ENCODE measurements around the gene ZMAT2.
"Not testable (repeated sequence)": the region's sequence is repeated elsewhere in the genome, so short reads cannot be mapped to it uniquely, and the experiment has no call there.

Gene ZMAT2

DNA sequence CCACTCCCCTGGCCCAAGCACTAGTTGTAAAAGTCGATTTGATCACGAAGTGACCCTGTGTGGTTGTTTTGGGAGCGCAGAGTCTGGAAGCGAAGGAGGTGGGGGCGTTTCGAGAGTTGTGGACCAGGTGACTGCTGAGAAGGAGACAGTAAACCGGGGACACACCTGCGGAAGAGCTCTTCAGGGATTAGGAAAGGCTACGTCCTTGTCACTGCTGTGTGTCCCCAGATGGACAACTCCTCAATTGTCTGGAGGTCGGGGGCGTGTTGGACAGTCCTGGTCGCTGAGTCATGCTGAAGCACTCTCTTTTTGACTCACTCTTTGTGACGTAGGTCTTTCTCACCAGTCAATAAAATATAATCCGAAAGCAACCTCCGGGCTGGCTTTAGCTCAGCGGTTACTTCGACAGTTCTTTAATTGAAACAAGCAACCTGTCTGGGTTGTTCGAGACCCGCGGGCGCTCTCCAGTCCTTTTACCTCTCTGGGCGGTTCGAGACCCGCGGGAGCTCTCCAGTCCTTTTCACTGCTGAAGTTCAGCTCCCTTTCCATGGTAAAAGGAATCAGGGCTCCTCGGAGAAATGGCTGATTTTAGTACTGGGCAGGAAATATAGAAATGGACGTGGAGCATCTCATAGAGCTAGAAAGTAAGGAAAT lies 10.8 kb downstream of the ZMAT2 start:
- TF ChIP-seq, protein P1, sequence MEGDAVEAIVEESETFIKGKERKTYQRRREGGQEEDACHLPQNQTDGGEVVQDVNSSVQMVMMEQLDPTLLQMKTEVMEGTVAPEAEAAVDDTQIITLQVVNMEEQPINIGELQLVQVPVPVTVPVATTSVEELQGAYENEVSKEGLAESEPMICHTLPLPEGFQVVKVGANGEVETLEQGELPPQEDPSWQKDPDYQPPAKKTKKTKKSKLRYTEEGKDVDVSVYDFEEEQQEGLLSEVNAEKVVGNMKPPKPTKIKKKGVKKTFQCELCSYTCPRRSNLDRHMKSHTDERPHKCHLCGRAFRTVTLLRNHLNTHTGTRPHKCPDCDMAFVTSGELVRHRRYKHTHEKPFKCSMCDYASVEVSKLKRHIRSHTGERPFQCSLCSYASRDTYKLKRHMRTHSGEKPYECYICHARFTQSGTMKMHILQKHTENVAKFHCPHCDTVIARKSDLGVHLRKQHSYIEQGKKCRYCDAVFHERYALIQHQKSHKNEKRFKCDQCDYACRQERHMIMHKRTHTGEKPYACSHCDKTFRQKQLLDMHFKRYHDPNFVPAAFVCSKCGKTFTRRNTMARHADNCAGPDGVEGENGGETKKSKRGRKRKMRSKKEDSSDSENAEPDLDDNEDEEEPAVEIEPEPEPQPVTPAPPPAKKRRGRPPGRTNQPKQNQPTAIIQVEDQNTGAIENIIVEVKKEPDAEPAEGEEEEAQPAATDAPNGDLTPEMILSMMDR (IDR thresholded peaks at IDR 0.05; ENCODE audit: low read depth, low read length, missing control alignments), result no peak
- peak; percentile 87 for DNase-seq (ENCODE audit: low read depth)
- peak overlapping the region; percentile 77 for H3K4me3 ChIP-seq (ENCODE audit: low read depth, low read length)

DNA sequence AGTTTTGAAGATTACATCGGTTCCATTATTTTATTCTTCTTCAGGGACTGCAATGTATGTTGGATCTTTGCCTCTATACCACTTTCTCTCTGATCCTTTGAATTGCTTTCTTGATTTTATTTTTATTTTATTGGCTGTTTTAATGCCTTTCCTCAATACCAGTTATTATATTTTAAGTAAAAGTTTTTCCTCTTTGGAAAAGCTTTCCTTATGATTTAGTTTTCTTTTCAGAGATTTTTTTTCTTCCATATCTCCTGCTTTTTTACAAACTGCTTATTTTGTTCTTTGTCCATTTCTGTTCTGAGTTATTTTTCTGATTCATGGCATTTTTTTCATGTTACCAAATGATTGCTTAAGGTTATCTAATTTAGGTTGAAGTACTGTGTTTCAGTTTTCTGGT lies 11.5 kb downstream of the ZMAT2 start:
- no peak for DNase-seq (ENCODE audit: low read depth)
- H3K4me3 ChIP-seq (ENCODE audit: low read depth, low read length), result no peak overlapping the region
- TF ChIP-seq, protein P1 (IDR thresholded peaks at IDR 0.05; ENCODE audit: low read depth, low read length, missing control alignments), result no peak

DNA sequence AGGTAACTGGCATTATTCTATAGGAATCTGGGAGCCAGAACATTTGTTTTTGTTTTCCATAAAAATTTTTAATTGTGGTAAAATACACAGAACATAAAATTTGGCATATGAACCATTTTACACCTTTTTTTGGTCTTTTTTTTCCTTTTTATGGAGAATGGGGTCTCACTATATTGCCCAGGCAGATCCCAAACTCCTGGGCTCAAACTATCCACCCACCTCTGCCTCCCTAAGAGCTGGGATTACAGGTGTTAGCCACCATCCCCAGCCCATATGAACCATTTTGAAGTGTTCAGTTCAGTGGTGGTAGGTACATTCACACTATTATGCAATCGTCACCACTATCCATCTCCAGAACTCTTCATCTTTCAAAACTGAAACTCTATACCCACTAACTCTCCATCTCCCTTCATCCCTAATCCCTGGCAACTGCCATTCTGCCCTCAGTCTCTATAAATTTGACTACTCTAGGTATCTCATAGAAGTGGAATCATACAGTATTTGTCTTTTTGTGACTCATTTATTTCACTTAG lies 13.4 kb downstream of the ZMAT2 start:
- no peak for DNase-seq (ENCODE audit: low read depth)
- TF ChIP-seq, protein P1 (IDR thresholded peaks at IDR 0.05; ENCODE audit: low read depth, low read length, missing control alignments), result no peak
- H3K4me3 ChIP-seq (ENCODE audit: low read depth, low read length), result no peak overlapping the region

DNA sequence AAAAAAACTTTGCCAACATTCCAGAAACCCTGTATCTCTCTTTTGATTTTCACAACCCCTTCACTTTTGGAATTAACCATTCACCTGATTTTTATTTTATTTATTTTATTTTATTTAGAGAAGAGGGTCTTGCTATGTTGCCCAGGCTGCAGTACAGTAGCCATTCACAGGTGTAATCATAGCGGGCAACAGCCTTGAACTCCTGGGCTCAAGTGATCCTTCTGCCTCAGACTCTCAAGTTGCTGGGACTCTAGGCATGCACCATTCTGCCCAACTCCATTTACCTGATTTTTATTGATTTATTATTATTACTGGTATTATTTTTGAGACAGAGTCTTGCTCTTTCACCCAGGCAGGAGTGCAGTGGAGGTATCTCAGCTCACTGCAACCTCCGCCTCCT lies 16.0 kb downstream of the ZMAT2 start:
- not testable (repeated sequence) for DNase-seq (ENCODE audit: low read depth); H3K4me3 ChIP-seq (ENCODE audit: low read depth, low read length)

DNA sequence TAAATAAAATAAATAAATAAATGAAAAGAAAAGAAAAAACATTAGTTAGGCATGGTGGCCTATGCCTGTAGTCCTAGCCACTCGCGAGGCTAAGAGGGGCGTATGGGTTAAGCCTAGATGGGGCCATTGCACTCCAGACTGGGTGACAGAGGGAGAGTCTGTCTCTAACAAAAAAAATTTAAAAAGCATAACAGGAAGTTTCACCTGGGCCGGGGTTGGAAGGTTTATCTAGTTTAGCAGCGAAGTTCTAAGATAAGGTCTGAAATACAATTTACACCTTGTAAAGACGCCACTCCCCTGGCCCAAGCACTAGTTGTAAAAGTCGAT lies 18.0 kb downstream of the ZMAT2 start:
- no peak for DNase-seq (ENCODE audit: low read depth)
- TF ChIP-seq, protein P1 (IDR thresholded peaks at IDR 0.05; ENCODE audit: low read depth, low read length, missing control alignments), result no peak
- H3K4me3 ChIP-seq (ENCODE audit: low read depth, low read length), result no peak overlapping the region

DNA sequence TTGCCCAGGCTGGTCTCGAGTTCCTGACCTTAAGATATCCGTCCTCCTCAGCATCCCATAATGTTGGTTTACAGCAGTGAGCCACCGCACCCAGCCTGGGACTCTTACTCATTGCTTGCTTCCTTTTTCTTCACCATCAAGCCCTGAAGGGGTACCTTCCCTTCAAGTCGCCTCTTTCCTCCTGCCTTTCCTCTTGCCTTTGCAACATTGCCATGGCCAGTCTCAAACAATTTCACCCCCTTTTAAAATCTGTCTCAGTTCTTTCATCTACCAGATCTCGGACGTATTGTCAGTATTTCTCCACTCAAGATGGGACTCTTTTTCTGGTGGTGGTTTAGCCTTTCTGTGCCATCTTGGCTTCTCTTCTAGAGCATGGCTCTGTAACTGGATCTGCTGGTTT lies 20.5 kb downstream of the ZMAT2 start:
- DNase-seq (ENCODE audit: low read depth); H3K4me3 ChIP-seq (ENCODE audit: low read depth, low read length): not testable (repeated sequence)

DNA sequence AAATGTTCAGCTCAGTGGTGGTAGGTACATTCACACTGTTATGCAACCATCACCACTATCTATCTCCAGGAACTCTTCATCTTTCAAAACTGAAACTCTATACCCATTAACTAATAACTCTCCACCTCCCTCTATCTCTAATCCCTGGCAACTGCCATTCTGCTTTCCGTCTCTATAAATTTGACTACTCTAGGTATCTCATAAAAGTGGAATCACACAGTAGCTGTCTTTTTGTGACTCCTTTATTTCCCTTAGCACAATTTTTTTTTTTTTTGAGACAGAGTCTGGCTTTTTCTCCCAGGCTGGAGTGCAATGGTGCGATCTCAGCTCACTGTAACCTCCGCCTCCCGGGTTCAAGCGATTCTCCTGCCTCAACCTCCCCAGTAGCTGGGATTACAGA lies 21.1 kb downstream of the ZMAT2 start:
- not testable (repeated sequence) for H3K4me3 ChIP-seq (ENCODE audit: low read depth, low read length); DNase-seq (ENCODE audit: low read depth)

DNA sequence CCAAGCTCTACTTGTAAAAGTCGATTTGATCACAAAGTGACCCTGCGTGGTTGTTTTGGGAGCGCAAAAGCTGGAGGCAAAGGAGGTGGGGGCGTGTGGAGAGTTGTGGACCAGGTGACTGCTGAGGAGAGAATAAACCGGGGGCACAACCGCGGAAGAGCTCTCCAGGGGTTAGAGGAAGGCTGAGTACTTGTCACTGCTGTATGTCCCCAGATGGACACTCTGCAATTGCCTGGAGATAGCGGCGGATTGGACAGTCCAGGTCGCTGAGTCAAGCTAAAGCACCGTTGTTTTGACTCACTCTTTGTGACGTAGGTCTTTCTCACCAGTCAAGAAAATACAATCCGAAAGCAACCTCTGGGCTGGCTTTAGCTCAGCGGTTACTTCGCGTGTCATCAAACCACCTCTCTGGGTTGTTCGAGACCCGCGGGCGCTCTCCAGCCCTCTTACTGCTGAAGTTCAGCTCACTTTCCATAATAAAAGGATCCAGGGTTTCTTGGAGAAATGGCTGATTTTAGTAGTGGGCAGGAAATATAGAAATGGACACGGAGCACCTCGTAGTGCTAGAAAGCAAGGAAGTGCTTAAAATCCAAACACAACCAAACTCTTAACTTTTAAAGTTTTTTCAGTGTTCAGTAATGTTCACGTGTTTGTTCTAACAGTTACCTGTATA lies 25.7 kb downstream of the ZMAT2 start:
- TF ChIP-seq, protein P1 (IDR thresholded peaks at IDR 0.05; ENCODE audit: low read depth, low read length, missing control alignments), result no peak
- no peak for DNase-seq (ENCODE audit: low read depth)
- H3K4me3 ChIP-seq (ENCODE audit: low read depth, low read length), result peak overlapping the region; percentile 46

All from GM12864 (cell line).